Measurements from ENCODE around the gene GPC6.

DNA sequence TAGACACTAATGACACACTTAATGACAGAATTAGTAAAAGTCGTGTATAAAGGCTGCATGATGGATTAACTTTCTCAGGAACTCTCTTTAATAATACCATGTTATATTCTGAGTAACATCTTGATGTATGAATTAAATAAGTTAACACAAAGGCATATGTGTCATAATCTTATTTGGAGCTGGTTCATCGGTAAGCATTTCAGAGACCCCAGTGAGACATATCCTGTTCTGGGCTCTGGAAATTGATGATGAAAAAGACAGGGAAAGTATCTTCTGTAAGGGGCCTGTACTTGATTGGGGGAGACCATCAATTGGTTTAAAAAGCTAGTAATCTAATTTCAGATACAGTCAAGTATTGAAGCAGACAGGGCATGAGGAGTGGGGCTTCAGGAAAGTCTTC, 547.9 kb downstream of the GPC6 start:
- TF ChIP-seq, protein P1, sequence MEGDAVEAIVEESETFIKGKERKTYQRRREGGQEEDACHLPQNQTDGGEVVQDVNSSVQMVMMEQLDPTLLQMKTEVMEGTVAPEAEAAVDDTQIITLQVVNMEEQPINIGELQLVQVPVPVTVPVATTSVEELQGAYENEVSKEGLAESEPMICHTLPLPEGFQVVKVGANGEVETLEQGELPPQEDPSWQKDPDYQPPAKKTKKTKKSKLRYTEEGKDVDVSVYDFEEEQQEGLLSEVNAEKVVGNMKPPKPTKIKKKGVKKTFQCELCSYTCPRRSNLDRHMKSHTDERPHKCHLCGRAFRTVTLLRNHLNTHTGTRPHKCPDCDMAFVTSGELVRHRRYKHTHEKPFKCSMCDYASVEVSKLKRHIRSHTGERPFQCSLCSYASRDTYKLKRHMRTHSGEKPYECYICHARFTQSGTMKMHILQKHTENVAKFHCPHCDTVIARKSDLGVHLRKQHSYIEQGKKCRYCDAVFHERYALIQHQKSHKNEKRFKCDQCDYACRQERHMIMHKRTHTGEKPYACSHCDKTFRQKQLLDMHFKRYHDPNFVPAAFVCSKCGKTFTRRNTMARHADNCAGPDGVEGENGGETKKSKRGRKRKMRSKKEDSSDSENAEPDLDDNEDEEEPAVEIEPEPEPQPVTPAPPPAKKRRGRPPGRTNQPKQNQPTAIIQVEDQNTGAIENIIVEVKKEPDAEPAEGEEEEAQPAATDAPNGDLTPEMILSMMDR (IDR thresholded peaks at IDR 0.05 in 8 of 11, conservative IDR thresholded peaks at IDR 0.05 in 3 of 11) = no peak
- TF ChIP-seq POLR2AphosphoS5 (IDR thresholded peaks at IDR 0.05) (no peak), POLR2A (IDR thresholded peaks at IDR 0.05) (no peak)
